Measurements from ENCODE around the gene DCP1A.
A peak's percentile ranks its signal among the peaks of the same experiment; 100 is the strongest.

Gene DCP1A

DNA sequence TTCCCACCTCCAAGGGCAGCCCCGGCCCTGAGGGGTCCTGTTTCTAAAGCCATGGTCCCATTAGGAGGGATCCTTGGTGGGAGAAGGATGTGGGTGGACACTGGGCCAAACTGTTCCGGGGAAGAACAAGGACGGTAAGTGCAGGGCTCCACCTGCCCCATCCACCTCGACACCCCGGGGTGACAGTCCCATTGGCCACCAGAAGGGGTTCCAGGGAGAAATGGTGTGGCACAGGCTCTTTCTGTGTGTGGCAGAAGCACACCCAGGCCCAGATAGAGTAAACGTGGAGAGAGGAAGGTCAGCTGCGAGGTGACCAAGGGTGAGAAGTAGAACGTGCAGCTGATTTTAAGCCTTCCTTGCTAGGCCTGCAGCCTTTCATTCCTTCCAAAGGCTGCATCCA lies 103.6 kb downstream of the DCP1A start:
- no peak for DNase-seq (ENCODE audit: low spot score)

DNA sequence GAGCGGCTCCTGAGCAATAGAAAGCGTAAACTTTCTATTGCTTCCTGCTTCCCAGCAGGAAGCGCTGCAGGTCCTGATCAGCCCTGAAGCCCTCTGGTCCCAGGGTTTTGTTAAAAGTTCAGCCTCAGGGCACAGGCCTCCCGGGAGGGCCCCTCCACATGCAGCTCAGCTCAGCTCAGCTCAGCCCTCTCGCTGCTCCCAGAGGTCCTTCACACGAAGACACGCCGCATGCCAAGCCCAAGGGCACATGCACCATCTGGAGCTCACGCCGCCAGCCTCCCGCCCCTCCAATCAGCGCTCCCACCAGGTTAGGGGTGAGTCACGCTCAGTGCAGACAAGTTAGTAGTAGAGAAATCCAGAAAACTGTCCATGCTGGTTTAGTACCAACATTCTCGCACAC lies 104.2 kb downstream of the DCP1A start:
- DNase-seq (ENCODE audit: low spot score) = no peak

DNA sequence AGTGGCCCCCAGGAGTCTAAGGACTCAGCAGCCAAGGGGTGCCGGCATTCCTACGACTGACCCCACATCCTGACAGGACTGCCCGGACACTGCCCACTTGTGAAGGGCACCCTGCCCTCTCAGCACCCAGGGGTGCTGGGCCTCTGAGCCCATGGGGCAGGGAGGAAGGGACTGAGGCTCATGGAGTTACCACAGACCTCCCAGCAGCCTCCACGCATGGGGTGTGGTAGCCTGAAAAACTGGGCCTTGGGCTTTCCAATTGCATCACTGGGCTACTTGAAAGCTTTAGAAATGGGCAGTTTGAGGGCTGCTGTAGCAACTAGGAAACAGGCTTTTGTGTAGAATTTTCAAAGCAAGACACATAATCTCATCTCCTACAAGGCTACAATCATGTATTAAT lies 104.7 kb downstream of the DCP1A start:
- no peak for DNase-seq (ENCODE audit: low spot score)

GRCh38 chr3:53242155-53242554 lies 105.2 kb downstream of the DCP1A start:
- DNase-seq (ENCODE audit: low spot score) = no peak

DNA sequence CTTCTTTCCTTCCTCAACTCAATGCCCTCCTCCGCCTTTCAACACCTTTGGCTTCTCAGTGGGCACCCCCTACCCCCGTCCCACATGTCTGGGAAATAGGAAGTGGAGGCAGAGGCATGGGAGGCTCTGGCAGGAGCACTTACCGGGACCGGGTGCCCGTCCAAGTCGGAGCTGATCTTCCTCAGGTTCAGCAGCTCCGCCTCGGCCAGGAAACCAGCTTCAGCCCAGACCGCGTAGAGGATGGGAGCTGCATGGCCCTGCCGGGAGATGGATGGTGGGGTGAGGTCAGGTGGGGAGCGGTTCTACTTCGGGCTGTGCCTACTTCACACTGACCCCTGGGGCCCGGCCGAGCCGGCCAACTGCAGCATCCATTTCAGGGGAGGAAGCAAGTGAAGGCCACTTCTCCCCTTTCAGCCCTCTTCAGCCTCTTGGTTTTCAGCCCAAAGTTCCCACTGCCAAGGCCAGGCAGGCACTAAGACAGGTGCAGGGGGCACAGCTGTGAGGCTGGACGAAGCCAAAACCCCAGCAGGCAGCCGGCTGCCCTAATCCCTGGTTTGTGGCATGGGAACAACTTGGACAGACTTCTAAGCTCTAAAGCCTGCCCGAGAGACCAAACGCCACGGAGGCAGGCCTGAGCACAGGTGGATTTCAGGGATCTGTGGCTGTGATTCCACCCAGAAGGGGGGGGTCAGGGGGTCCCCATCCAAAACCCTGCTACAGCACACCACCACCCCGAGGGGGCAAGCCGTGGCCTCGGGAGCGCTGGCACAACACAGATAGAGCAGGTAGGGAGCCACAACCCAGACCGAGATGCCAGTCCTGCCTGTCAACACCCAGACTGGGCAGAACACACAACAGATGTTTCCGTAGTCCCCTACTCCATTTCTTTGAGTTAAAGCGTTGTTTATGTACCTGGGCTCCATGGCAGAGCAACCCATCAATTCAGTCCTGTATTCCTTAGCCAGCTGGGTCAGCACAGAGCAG lies 106.1 kb downstream of the DCP1A start:
- DNase-seq (ENCODE audit: low spot score) = no peak

GRCh38 chr3:53239800-53240199 lies 107.5 kb downstream of the DCP1A start:
- DNase-seq (ENCODE audit: low spot score) = no peak

GRCh38 chr3:53238886-53239285 lies 108.5 kb downstream of the DCP1A start:
- no peak for DNase-seq (ENCODE audit: low spot score)

DNA sequence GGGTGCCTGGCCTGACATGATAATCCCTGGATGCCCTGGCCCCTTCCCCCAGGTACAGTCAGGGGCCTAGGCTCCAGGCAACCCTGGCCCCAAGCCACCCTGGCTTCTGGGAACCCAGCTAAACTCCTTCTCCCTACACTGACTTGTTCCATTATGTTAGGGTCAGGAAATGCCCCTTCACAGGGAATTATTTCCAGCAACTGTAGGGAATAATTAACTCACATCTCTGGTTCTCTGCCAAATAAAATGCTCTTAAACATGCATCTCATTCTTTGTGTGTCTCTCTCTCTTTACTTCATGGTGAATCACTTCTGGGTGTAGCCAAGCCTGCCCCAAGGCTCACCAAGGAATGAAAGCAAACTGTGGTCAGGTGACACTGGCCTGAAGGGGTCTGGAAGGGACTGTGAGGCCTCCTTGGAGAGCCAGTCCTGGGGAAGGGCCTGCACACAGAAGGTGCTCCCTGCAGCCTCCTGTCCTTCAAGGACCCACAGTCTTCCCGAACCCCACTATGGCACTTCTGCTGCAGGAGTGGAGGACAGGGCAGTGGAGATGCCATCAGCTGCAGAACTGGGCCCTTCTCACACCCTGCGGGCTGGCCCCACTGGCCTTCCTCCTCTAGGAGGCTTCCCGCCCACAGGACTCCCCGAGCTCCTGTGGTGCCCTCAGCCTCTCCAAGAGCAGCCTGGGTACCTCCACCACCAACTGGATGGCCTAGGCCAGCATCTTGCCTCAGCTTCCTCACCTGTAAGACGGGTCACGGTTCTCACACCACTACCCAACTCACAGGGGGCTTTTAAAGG lies 109.1 kb downstream of the DCP1A start:
- DNase-seq (ENCODE audit: low spot score) = peak; percentile 59

DNA sequence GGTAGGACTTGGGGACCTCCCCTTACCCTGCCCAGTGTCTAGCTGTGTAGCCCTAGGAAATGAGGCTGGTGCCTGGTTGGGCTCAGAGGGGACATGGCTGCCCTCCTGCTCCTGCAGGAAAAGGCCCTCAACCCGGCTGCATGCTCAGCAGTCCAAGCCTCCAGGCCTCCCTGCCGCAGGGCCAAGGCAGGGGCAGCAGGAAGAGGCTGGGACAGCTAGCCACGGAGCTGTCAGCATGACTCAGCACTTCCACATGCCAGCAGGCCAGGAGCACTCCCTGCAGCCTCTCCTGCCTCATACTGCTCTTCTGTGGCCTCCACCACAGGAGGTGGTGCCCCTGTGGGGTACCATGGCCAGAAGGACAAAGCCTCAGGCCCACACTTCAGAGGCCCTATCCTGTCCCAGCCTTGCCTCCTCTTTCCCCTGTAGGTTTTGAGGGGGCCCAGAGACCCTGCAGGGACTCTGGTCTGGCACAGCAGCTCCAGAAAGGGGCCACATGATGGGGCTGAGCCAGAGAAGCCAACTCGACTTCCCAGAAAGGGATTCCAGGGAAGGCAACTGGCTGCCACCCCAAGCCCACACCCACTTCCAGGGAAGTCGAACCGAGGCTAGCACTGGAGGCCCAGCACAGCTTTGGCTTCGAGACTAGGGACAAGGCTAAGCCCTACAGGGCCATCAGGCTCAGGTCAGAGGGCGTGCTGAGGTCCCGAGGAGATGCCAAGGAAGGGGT lies 111.1 kb downstream of the DCP1A start:
- DNase-seq (ENCODE audit: low spot score) = peak; percentile 58

GRCh38 chr3:53235545-53235944 lies 111.8 kb downstream of the DCP1A start:
- no peak for DNase-seq (ENCODE audit: low spot score)

- no peak for DNase-seq (ENCODE audit: low spot score)
Observed at GRCh38 chr3:53234841-53235232, 112.5 kb downstream of the DCP1A start.

DNA sequence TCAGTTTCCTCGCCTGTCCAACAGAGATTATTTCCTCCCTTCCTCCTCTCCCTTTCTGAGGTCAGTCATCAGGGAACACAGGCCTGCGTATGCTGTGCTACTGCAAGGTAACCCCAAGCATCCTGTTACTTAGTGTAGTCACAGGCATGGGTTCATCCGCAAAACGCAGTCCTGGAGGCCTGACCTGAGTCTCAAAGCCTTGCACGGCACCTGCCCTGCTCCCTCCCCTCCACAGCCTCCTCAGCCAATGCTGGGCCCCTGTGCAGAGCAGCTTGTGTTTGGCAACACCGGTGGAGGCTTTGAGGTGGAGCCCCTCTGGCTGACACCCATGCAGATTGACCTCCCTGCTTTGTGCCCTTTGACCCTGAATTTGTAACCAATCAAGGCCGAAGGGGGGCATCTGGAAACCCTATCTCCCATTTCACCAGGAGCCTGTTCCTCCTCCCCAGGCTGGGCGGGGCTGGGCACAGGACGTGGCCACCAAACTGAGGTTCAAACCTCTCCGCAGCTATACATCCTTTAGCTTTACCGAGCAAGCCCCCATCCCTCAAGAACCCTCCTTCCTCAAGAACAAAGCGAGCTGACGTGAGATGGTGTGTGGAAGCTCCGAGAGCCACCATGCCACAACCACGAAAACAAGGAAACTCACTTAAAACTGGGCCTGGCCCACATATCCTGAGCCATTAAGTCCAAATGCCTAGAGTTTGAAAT lies 113.1 kb downstream of the DCP1A start:
- DNase-seq (ENCODE audit: low spot score) = no peak

All from RKO (cell line).